Effector memory CD8-positive, alpha-beta T cell (primary cell): Measurements from ENCODE around the gene SLC9A7.

Source experiments
- ATAC-seq: fragments of 150-1000 bp; cut with Tn5 transposase; replicated peaks from 2 replicates; pipeline ENCODE4 v1.10.0; 2021; ENCODE audit warnings: mild to moderate bottlenecking, moderate library complexity
- DNase-seq, 3 experiments: peaks; one replicate each; pipeline ENCODE4 v3.0.0; 2021
- H3K27ac Mint-ChIP-seq, 2 donors: one replicate each; pipeline ENCODE4 v1.8.0; 2022; ENCODE audit warnings: mild to moderate bottlenecking in 2 of 2, mixed read lengths in 2 of 2, moderate library complexity in 2 of 2
- H3K27me3 Mint-ChIP-seq, 2 donors: one replicate each; pipeline ENCODE4 v1.8.0; 2022; ENCODE audit warnings: mixed read lengths in 2 of 2
- H3K36me3 Mint-ChIP-seq: one replicate; pipeline ENCODE4 v1.8.0; 2022; ENCODE audit warnings: mild to moderate bottlenecking, moderate library complexity, mixed read lengths; ENCODE audit not compliant: insufficient read depth
- H3K4me1 Mint-ChIP-seq, 2 donors: one replicate each; pipeline ENCODE4 v1.8.0; 2022; ENCODE audit warnings: low read depth in 2 of 2, mixed read lengths in 2 of 2
- H3K4me3 Mint-ChIP-seq, 2 donors: one replicate each; pipeline ENCODE4 v1.8.0; 2022; ENCODE audit warnings: mild to moderate bottlenecking in 2 of 2, mixed read lengths in 2 of 2, moderate library complexity in 2 of 2
- H3K9me3 Mint-ChIP-seq, 2 donors: one replicate each; pipeline ENCODE4 v1.8.0; 2022; ENCODE audit warnings: mixed read lengths in 2 of 2

The SLC9A7 gene

GRCh38 chrX:46676399-46677356 is 82.2 kb downstream of the SLC9A7 start:
- H3K9me3 Mint-ChIP-seq, result no peaks in the 10 kb centered on the region
- no peaks in the 10 kb centered on the region for H3K36me3 Mint-ChIP-seq
- no peak overlapping the region for H3K27ac Mint-ChIP-seq
- DNase-seq, result no peak
- H3K4me3 Mint-ChIP-seq, result no peak overlapping the region
- no peaks in the 10 kb centered on the region for H3K4me1 Mint-ChIP-seq
- ATAC-seq, result no peak
- H3K27me3 Mint-ChIP-seq, result no peaks in the 10 kb centered on the region

- Mint-ChIP-seq H3K4me1 (no peaks in the 10 kb centered on the region), H3K4me3 (no peak overlapping the region), H3K27ac (no peak overlapping the region), H3K27me3 (no peaks in the 10 kb centered on the region), H3K9me3 (no peaks in the 10 kb centered on the region), H3K36me3 (no peaks in the 10 kb centered on the region)
- DNase-seq, result no peak
- no peak for ATAC-seq
Measured at GRCh38 chrX:46673620-46674359, 85.1 kb downstream of the SLC9A7 start.

DNA sequence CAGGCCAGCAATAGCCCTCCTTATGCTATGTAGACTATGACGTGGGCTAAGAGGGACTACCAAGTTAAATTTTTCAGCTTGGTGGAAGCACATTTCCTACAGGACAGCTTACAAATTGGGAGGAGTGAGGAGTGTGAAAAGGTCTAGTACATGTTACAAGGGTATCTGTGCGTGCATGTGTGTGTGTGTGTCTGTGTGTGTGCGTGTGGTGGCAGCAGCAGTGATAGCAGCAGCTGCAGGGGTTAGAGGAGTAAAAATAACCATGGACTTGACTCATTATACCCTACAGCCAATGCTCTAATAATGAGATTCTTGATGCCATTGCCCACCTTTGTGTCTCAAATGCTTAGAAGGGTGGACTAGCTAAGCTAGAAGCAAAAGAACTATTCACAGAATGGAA is 88.6 kb downstream of the SLC9A7 start:
- Mint-ChIP-seq H3K4me1 (no peaks in the 10 kb centered on the region), H3K36me3 (no peaks in the 10 kb centered on the region), H3K9me3 (no peaks in the 10 kb centered on the region), H3K4me3 (no peak overlapping the region), H3K27ac (no peak overlapping the region), H3K27me3 (no peaks in the 10 kb centered on the region)
- ATAC-seq (no peak), DNase-seq (no peak)

DNA sequence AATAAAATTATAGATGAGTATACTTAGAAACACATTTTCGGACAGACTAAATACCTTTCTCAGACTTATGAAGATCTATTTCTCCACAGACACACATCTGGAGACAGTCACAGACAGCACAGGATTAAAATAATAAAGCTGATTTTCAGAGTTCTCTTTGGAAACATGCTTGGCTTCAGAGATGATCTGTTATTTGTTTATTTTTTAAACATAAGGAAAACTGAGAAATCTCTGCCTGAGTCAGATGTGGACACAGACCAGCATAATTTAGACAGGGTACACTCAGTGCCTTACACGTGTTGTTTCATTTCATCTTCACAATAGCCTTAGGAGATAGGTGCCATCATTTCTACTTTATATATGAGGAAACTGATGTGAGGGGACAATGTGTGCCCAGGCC is 92.1 kb downstream of the SLC9A7 start:
- no peak for DNase-seq
- Mint-ChIP-seq H3K4me3 (no peak overlapping the region), H3K27me3 (no peaks in the 10 kb centered on the region), H3K9me3 (no peaks in the 10 kb centered on the region), H3K36me3 (no peaks in the 10 kb centered on the region), H3K27ac (no peak overlapping the region), H3K4me1 (peaks cover 0 to 1% of the 10 kb centered on the region in 2 donors)
- ATAC-seq, result no peak

- no peak overlapping the region for H3K27ac Mint-ChIP-seq
- no peak overlapping the region for H3K4me3 Mint-ChIP-seq
- peaks cover 0 to 1% of the 10 kb centered on the region in 2 donors for H3K4me1 Mint-ChIP-seq
- no peaks in the 10 kb centered on the region for H3K27me3 Mint-ChIP-seq
- ATAC-seq (no peak), DNase-seq (no peak)
- no peaks in the 10 kb centered on the region for H3K9me3 Mint-ChIP-seq
- no peaks in the 10 kb centered on the region for H3K36me3 Mint-ChIP-seq
Measured at GRCh38 chrX:46665232-46666152, 93.4 kb downstream of the SLC9A7 start.

DNA sequence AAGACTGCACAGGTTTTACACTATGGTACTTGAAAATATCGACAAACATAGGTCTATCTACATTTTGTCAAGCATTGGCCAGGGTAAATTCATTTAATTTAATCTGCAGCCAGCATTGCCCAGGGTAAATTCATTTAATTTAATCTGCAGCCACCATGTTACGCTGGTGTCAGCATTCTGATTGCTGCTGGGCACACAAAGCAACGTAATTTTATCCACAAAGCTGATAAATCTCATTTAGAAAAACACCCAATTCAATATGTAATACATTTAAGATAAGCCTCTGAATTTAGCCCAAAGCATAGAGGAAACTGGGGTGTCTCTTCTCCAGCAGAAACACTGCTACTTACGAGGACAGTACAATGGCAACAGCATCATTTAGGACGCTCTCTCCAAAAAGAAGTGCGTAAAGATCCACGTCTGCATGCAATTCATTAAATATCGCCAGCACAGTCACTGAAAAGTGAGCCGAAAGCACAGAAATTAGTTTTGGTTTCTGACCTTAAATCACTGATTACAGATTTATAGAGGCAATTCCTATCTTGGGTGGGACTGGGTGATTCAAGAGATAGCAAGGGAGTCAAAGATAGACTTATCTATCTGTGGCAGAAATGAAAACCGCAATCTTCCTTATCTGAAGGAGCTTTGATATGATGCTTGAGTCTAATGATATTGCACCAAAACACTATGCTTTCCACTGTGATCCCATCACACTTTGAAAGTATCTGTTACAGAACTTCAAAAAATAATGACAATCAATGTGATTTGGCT is 96.5 kb downstream of the SLC9A7 start:
- Mint-ChIP-seq H3K27ac (no peak overlapping the region), H3K9me3 (no peaks in the 10 kb centered on the region), H3K27me3 (no peaks in the 10 kb centered on the region), H3K4me3 (no peak overlapping the region), H3K36me3 (no peaks in the 10 kb centered on the region), H3K4me1 (peaks cover 0 to 1% of the 10 kb centered on the region in 2 donors)
- DNase-seq (no peak), ATAC-seq (no peak)

DNA sequence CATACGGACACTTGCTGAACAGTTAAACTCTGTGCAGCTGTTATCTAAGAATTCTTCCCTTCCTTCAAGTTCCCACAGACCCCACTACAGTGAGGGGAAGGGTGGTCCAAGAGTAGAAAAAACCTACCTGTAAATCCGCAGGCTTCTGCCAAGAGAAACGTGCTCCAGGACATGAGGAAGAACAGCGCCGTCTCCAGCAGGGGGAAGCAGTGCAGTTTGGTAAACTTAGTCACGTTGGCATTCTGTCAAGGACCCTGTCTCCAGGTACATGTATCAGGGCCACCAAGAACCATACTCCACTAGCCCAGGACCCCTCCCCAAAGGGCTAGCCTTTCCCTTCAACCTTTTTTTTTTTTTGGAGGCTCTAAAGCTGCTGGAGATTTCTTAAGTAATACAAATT is 105.4 kb downstream of the SLC9A7 start:
- Mint-ChIP-seq H3K9me3 (no peaks in the 10 kb centered on the region), H3K36me3 (no peaks in the 10 kb centered on the region), H3K4me3 (no peak overlapping the region), H3K27ac (no peak overlapping the region), H3K27me3 (no peaks in the 10 kb centered on the region), H3K4me1 (no peaks in the 10 kb centered on the region)
- no peak for ATAC-seq
- no peak for DNase-seq

- H3K36me3 Mint-ChIP-seq, result no peaks in the 10 kb centered on the region
Measured at GRCh38 chrX:46649421-46650260, 109.3 kb downstream of the SLC9A7 start.

DNA sequence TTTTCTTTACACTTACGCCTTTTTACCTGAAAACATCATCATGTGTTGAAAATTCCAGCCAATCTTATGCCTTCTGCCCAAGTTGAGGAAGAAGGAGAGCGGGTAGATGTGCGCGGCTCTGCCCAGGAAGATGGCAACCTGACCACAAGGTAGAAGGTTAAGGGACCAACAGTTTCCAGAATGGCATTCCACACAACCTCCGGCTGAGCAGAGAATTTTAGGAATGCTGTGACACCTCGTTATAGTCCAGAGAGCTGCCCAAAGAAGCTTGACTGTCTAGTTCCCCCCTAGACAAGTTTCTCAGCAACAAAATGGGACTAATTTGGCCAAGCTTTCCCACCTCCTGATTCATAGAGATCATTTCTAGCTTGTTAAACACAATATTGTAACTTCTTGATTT is 110.3 kb downstream of the SLC9A7 start:
- no peaks in the 10 kb centered on the region for H3K4me1 Mint-ChIP-seq
- ATAC-seq, result no peak
- H3K27ac Mint-ChIP-seq, result no peak overlapping the region
- H3K27me3 Mint-ChIP-seq, result no peaks in the 10 kb centered on the region
- DNase-seq, result no peak
- no peaks in the 10 kb centered on the region for H3K9me3 Mint-ChIP-seq
- H3K4me3 Mint-ChIP-seq, result no peak overlapping the region
- H3K36me3 Mint-ChIP-seq, result no peaks in the 10 kb centered on the region

More at GRCh38 chrX:46649421-46650260, 109.3 kb downstream of the SLC9A7 start:
- Mint-ChIP-seq H3K27me3 (no peaks in the 10 kb centered on the region), H3K4me1 (no peaks in the 10 kb centered on the region), H3K9me3 (no peaks in the 10 kb centered on the region), H3K4me3 (no peak overlapping the region), H3K27ac (no peak overlapping the region)
- DNase-seq, result no peak
- no peak for ATAC-seq

DNA sequence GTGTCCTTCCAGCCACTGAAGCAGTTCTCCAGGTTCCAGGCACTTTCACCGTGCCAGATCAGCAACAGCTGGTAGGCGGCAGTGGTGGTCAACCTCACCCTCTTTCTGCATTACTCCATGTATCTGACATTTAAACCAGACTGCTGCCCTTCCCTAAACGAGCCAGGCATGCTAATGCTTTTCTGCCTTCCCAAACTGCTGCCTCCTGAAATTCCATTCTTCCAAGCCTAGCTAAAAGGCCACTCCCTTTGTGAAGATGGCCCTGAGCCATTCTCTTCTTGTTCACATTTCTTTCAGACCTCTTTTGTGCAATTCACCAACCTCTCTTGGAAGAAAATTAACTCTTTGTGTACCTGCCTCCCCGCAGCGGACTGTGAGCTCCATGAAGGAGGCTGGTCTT is 111.7 kb downstream of the SLC9A7 start:
- DNase-seq (no peak), ATAC-seq (no peak)
- H3K4me3 Mint-ChIP-seq, result no peak overlapping the region
- no peaks in the 10 kb centered on the region for H3K9me3 Mint-ChIP-seq
- H3K4me1 Mint-ChIP-seq, result peaks cover 0 to under 1% of the 10 kb centered on the region in 2 donors
- no peaks in the 10 kb centered on the region for H3K27me3 Mint-ChIP-seq
- H3K36me3 Mint-ChIP-seq, result no peaks in the 10 kb centered on the region
- H3K27ac Mint-ChIP-seq, result no peak overlapping the region

GRCh38 chrX:46645614-46646013 is 113.3 kb downstream of the SLC9A7 start:
- DNase-seq, result no peak
- H3K4me1 Mint-ChIP-seq, result peaks cover 0 to 6% of the 10 kb centered on the region in 2 donors
- H3K4me3 Mint-ChIP-seq, result no peak overlapping the region
- no peaks in the 10 kb centered on the region for H3K9me3 Mint-ChIP-seq
- no peak overlapping the region for H3K27ac Mint-ChIP-seq
- ATAC-seq, result no peak
- no peaks in the 10 kb centered on the region for H3K27me3 Mint-ChIP-seq
- no peaks in the 10 kb centered on the region for H3K36me3 Mint-ChIP-seq

GRCh38 chrX:46643636-46644035 is 115.3 kb downstream of the SLC9A7 start:
- Mint-ChIP-seq H3K36me3 (no peaks in the 10 kb centered on the region), H3K4me3 (no peak overlapping the region), H3K9me3 (no peaks in the 10 kb centered on the region), H3K27ac (no peak overlapping the region), H3K27me3 (no peaks in the 10 kb centered on the region), H3K4me1 (peaks cover 0 to 6% of the 10 kb centered on the region in 2 donors)
- ATAC-seq (no peak), DNase-seq (no peak)
